Trophoblast cell (in vitro differentiated cells and primary cell): ENCODE measurements around the gene RPTOR.

Experiments
- DNase-seq, 2 donors: peaks; one replicate each; pipeline ENCODE4 v3.0.0-alpha.2; 2016
- H2AFZ ChIP-seq: 2 replicates; pipeline ENCODE4 v1.6.1; 2013; ENCODE audit warnings: low read length, moderate library complexity, mild to moderate bottlenecking; ENCODE audit not compliant: insufficient read depth, poor library complexity
- H2AK5ac ChIP-seq: 2 replicates; pipeline ENCODE4 v1.6.1; 2013; ENCODE audit warnings: mild to moderate bottlenecking, low read length
- H2BK120ac ChIP-seq: 2 replicates; pipeline ENCODE4 v1.6.1; 2013; ENCODE audit warnings: low read length, mild to moderate bottlenecking, moderate library complexity; ENCODE audit not compliant: insufficient read depth, poor library complexity
- H2BK12ac ChIP-seq: 2 replicates; pipeline ENCODE4 v1.6.1; 2013; ENCODE audit warnings: mild to moderate bottlenecking, low read length, moderate library complexity
- H2BK5ac ChIP-seq: 2 replicates; pipeline ENCODE4 v1.6.1; 2013; ENCODE audit warnings: low read length, low read depth, moderate library complexity, mild to moderate bottlenecking; ENCODE audit not compliant: poor library complexity
- H3K14ac ChIP-seq: 2 replicates; pipeline ENCODE4 v1.6.1; 2013; ENCODE audit warnings: mild to moderate bottlenecking, low read length
- H3K18ac ChIP-seq: 2 replicates; pipeline ENCODE4 v1.6.1; 2013; ENCODE audit warnings: mild to moderate bottlenecking, low read length
- H3K23ac ChIP-seq: 2 replicates; pipeline ENCODE4 v1.6.1; 2013; ENCODE audit warnings: low read length
- H3K27ac ChIP-seq: 2 replicates; pipeline ENCODE4 v1.5.1; 2013; ENCODE audit warnings: low read depth, mild to moderate bottlenecking, inconsistent platforms, low read length, moderate library complexity
- H3K27me3 ChIP-seq: 2 replicates; pipeline ENCODE4 v1.6.1; 2013; ENCODE audit warnings: inconsistent platforms, mild to moderate bottlenecking, low read length, moderate library complexity; ENCODE audit not compliant: insufficient read depth
- H3K36me3 ChIP-seq, 2 experiments: 1 replicate in 1 of 2; 2 replicates in 1 of 2; pipeline ENCODE4 v1.6.1; 2013; ENCODE audit warnings: low read length in 2 of 2, mild to moderate bottlenecking in 2 of 2, moderate library complexity in 1 of 2; ENCODE audit not compliant: insufficient read depth in 2 of 2, control insufficient read depth in 1 of 2
- H3K4ac ChIP-seq: 2 replicates; pipeline ENCODE4 v1.6.1; 2013; ENCODE audit warnings: low read depth, mild to moderate bottlenecking, low read length, moderate library complexity
- H3K4me1 ChIP-seq, 2 experiments: 1 replicate in 1 of 2; 2 replicates in 1 of 2; pipeline ENCODE4 v1.6.1; 2013; ENCODE audit warnings: low read length in 2 of 2, mild to moderate bottlenecking in 2 of 2, moderate library complexity in 1 of 2; ENCODE audit not compliant: insufficient read depth in 2 of 2, control insufficient read depth in 1 of 2
- H3K4me2 ChIP-seq: 2 replicates; pipeline ENCODE4 v1.6.1; 2013; ENCODE audit warnings: inconsistent platforms, mild to moderate bottlenecking, low read length, moderate library complexity
- H3K4me3 ChIP-seq: 2 replicates; pipeline ENCODE4 v1.5.1; 2013; ENCODE audit warnings: mild to moderate bottlenecking, low read depth, low read length, inconsistent platforms
- H3K79me1 ChIP-seq: one replicate; pipeline ENCODE4 v1.6.1; 2013; ENCODE audit warnings: low read length
- H3K79me2 ChIP-seq: 2 replicates; pipeline ENCODE4 v1.6.1; 2013; ENCODE audit warnings: low read length, mild to moderate bottlenecking; ENCODE audit not compliant: control insufficient read depth, insufficient read depth, poor library complexity
- H3K9ac ChIP-seq: 2 replicates; pipeline ENCODE4 v1.6.1; 2013; ENCODE audit warnings: mild to moderate bottlenecking, low read length
- H3K9me3 ChIP-seq: 2 replicates; pipeline ENCODE4 v1.6.1; 2013; ENCODE audit warnings: low read depth, mild to moderate bottlenecking, control low read depth, inconsistent platforms, low read length; ENCODE audit not compliant: insufficient read depth
- H4K12ac ChIP-seq: 2 replicates; pipeline ENCODE4 v1.6.1; 2013; ENCODE audit warnings: low read depth, mild to moderate bottlenecking, low read length, moderate library complexity
- H4K8ac ChIP-seq: 2 replicates; pipeline ENCODE4 v1.6.1; 2013; ENCODE audit warnings: low read depth, mild to moderate bottlenecking, low read length, moderate library complexity
- H4K91ac ChIP-seq: one replicate; pipeline ENCODE4 v1.6.1; 2013; ENCODE audit warnings: low read depth, mild to moderate bottlenecking, low read length, moderate library complexity
- whole genome bisulfite sequencing: extraction: QIAGEN DNeasy Blood & Tissue Kit; methylation state at CpG from one replicate; pipeline ENCODE4 v1.1.7; 2013; ENCODE audit warnings: missing lambda C conversion rate; ENCODE audit not compliant: insufficient read length, insufficient coverage; ENCODE audit errors: extremely low coverage; 5-methylcytosine and 5-hydroxymethylcytosine counted together

RPTOR gene

GRCh38 chr17:80516171-80516932, 28.3 kb upstream of the RPTOR start:
- peaks cover 4% of the 10 kb centered on the region for H3K9me3 ChIP-seq
- H4K8ac ChIP-seq, result no peak overlapping the region
- no peak overlapping the region for H2AK5ac ChIP-seq
- no peak overlapping the region for H2BK5ac ChIP-seq
- no CpG with 5 or more reads among the region's 17 CpGs for WGBS
- no peaks in the 10 kb centered on the region for H3K27me3 ChIP-seq
- no peak for DNase-seq
- no peaks in the 10 kb centered on the region for H3K79me2 ChIP-seq
- H3K27ac ChIP-seq, result no peak overlapping the region
- no peak overlapping the region for H4K12ac ChIP-seq
- H3K18ac ChIP-seq, result no peak overlapping the region
- H3K4ac ChIP-seq, result no peak overlapping the region
- no peak overlapping the region for H3K4me2 ChIP-seq
- H3K9ac ChIP-seq, result no peak overlapping the region
- H2BK12ac ChIP-seq, result no peak overlapping the region
- H2BK120ac ChIP-seq, result no peak overlapping the region
- no peak overlapping the region for H3K14ac ChIP-seq
- no peak overlapping the region for H3K4me3 ChIP-seq
- no peak overlapping the region for H3K23ac ChIP-seq
- H4K91ac ChIP-seq, result no peak overlapping the region
- no peaks in the 10 kb centered on the region for H3K4me1 ChIP-seq
- H3K79me1 ChIP-seq, result no peaks in the 10 kb centered on the region
- no peaks in the 10 kb centered on the region for H3K36me3 ChIP-seq
- no peak overlapping the region for H2AFZ ChIP-seq

DNA sequence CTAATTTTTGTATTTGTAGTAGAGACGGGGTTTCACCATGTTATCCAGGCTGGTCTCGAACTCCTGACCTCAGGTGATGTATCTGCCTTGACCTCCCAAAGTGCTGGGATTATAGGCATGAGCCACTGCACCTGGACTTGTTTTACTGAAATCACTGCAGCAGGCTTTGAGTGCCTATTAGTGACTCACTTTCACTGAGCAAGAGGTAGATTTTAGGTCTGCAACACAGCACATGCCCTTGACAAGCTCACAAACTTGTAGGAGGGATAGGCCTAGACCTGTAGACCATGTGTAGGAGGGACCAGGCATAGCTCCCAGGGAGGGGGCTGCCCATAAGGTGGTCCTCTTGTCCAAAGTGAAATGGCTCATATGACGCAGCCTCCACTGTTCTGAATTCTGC, 27.0 kb upstream of the RPTOR start:
- no peaks in the 10 kb centered on the region for H3K27me3 ChIP-seq
- no peak overlapping the region for H4K12ac ChIP-seq
- H3K23ac ChIP-seq, result no peak overlapping the region
- no peak overlapping the region for H2AK5ac ChIP-seq
- no peak overlapping the region for H4K91ac ChIP-seq
- H3K9me3 ChIP-seq, result peaks cover 4% of the 10 kb centered on the region
- no peak overlapping the region for H3K27ac ChIP-seq
- no peaks in the 10 kb centered on the region for H3K79me1 ChIP-seq
- H2AFZ ChIP-seq, result no peak overlapping the region
- no peak overlapping the region for H4K8ac ChIP-seq
- no peak overlapping the region for H2BK12ac ChIP-seq
- no peak overlapping the region for H3K18ac ChIP-seq
- H2BK120ac ChIP-seq, result no peak overlapping the region
- H3K14ac ChIP-seq, result no peak overlapping the region
- no peak overlapping the region for H2BK5ac ChIP-seq
- H3K79me2 ChIP-seq, result no peaks in the 10 kb centered on the region
- DNase-seq, result no peak
- H3K4me3 ChIP-seq, result no peak overlapping the region
- H3K9ac ChIP-seq, result no peak overlapping the region
- WGBS, result no CpG with 5 or more reads among the region's 3 CpGs
- H3K36me3 ChIP-seq, result no peaks in the 10 kb centered on the region
- no peak overlapping the region for H3K4me2 ChIP-seq
- no peaks in the 10 kb centered on the region for H3K4me1 ChIP-seq
- no peak overlapping the region for H3K4ac ChIP-seq

GRCh38 chr17:80518392-80518791, 26.2 kb upstream of the RPTOR start:
- no peaks in the 10 kb centered on the region for H3K27me3 ChIP-seq
- no peak overlapping the region for H4K12ac ChIP-seq
- no peaks in the 10 kb centered on the region for H3K36me3 ChIP-seq
- H3K23ac ChIP-seq, result no peak overlapping the region
- H3K9me3 ChIP-seq, result peaks cover 9% of the 10 kb centered on the region
- H3K27ac ChIP-seq, result no peak overlapping the region
- DNase-seq, result no peak
- no peaks in the 10 kb centered on the region for H3K4me1 ChIP-seq
- no peak overlapping the region for H3K18ac ChIP-seq
- no peak overlapping the region for H3K14ac ChIP-seq
- H2BK5ac ChIP-seq, result no peak overlapping the region
- H3K79me2 ChIP-seq, result no peaks in the 10 kb centered on the region
- H3K79me1 ChIP-seq, result no peaks in the 10 kb centered on the region
- 91% methylated on average over 1 of the region's 1 CpG for WGBS
- H3K4ac ChIP-seq, result no peak overlapping the region
- no peak overlapping the region for H4K8ac ChIP-seq
- H2BK120ac ChIP-seq, result no peak overlapping the region
- H3K9ac ChIP-seq, result no peak overlapping the region
- H2AFZ ChIP-seq, result no peak overlapping the region
- no peak overlapping the region for H4K91ac ChIP-seq
- no peak overlapping the region for H3K4me3 ChIP-seq
- H2AK5ac ChIP-seq, result no peak overlapping the region
- H2BK12ac ChIP-seq, result no peak overlapping the region
- H3K4me2 ChIP-seq, result no peak overlapping the region

DNA sequence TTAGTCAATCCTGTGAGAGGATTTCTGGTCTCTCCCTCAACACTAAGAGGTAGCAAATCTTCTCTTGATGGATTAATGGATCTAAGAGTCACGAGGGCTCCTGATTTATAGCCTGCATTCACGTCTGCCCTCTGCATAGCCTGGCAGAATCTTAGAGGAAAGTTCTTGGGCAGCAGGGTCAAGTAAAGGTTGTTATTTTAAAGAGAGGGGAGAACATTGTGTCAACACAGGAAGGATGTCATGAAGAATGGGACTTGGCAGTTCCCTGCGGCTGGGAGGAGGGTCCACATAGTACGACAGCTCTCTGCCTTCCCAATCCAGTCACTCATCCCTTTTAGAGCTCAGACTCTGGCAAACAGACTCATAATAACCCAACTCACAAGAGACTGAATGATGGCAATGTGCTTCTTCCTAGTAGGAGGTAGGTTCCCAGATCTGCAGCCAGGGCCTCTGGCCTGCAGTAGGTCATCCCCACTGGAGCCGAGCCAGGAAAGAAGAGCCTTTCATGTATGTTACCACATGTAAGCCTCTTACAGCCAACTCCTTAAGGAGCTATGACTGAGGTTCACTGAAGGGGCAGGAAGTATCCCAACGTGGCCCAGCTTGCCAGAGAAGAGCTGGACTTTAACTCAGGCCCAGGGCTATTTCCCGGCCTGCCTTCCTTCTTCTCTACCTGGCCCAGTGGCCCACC, 25.4 kb upstream of the RPTOR start:
- Histone ChIP-seq H2AFZ (no peak overlapping the region), H4K12ac (no peak overlapping the region), H2BK5ac (no peak overlapping the region), H2BK120ac (no peak overlapping the region), H4K91ac (no peak overlapping the region), H3K36me3 (no peaks in the 10 kb centered on the region), H3K9ac (no peak overlapping the region), H3K4me3 (no peak overlapping the region), H3K14ac (no peak overlapping the region), H2AK5ac (no peak overlapping the region), H3K9me3 (peaks cover 8% of the 10 kb centered on the region), H3K27me3 (no peaks in the 10 kb centered on the region), H2BK12ac (no peak overlapping the region), H3K79me2 (no peaks in the 10 kb centered on the region), H3K4me1 (no peaks in the 10 kb centered on the region), H3K23ac (no peak overlapping the region), H3K4ac (no peak overlapping the region), H3K18ac (no peak overlapping the region), H3K4me2 (no peak overlapping the region), H4K8ac (no peak overlapping the region), H3K27ac (no peak overlapping the region), H3K79me1 (no peaks in the 10 kb centered on the region)
- DNase-seq, result no peak
- WGBS, result no CpG with 5 or more reads among the region's 7 CpGs
